Transverse colon (tissue), 4 donors: ENCODE data around the gene MALT1. TPM values are rescaled to one million over a fixed set of nuclear protein-coding genes. Genes with fewer than 3 reads are reported as not detected.

Source experiments
- DNase-seq: peaks from one replicate; pipeline ENCODE4 v3.0.0-alpha.2; 2019
- H3K27ac ChIP-seq, 4 donors: fragments of 200-600 bp; sonication (generic); 2 replicates each; pipeline ENCODE4 v1.5.1; 2016 to 2018; ENCODE audit warnings: inconsistent platforms in 4 of 4
- H3K27me3 ChIP-seq: fragments of 200-600 bp; sonication (generic); 2 replicates; pipeline ENCODE4 v1.5.1; 2017; ENCODE audit warnings: inconsistent platforms
- H3K36me3 ChIP-seq, 4 donors: fragments of 200-600 bp; sonication (generic); 2 replicates each; pipeline ENCODE4 v1.5.1; 2017 to 2019; ENCODE audit warnings: inconsistent platforms in 4 of 4
- H3K4me1 ChIP-seq, 4 donors: fragments of 200-600 bp; sonication (generic); 2 replicates each; pipeline ENCODE4 v1.5.1; 2017 to 2020; ENCODE audit warnings: inconsistent platforms in 4 of 4
- H3K4me3 ChIP-seq, 4 donors: fragments of 200-600 bp; sonication (generic); 1 replicate in 1 of 4; 2 replicates in 3 of 4; pipeline versions ENCODE4 v1.5.1 to v1.6.1; 2017 to 2019; ENCODE audit warnings: inconsistent platforms in 4 of 4
- H3K9me3 ChIP-seq, 2 donors: fragments of 200-600 bp; sonication (generic); 2 replicates each; pipeline ENCODE4 v1.5.1; 2017 to 2019; ENCODE audit warnings: inconsistent platforms in 2 of 2
- EP300 ChIP-seq: sonication (generic); formaldehyde crosslinking; IDR thresholded peaks from one replicate; pipeline ENCODE4 v1.6.1; 2017; ENCODE audit warnings: antibody characterized with exemption, low read depth
- POLR2A ChIP-seq: fragments of 450-650 bp; IDR thresholded peaks from one replicate; pipeline ENCODE4 v1.6.1; 2016; ENCODE audit warnings: antibody characterized with exemption, mild to moderate bottlenecking, moderate library complexity
- POLR2AphosphoS5 ChIP-seq, 3 donors: sonication (generic); formaldehyde crosslinking; IDR thresholded peaks; one replicate each; pipeline ENCODE4 v1.6.1; 2016; ENCODE audit warnings: antibody characterized with exemption in 3 of 3
- WGBS, 2 donors: methylation state at CpG; one replicate each; pipeline ENCODE4 v1.1.5; 2018; ENCODE audit warnings: low coverage in 1 of 2; 5-methylcytosine and 5-hydroxymethylcytosine counted together
- in situ Hi-C, 4 donors: fragments of 200-750 bp; cut with MboI; loops; one replicate each; pipeline versions ENCODE4 v1.15.0 to v1.15.1; 2017; ENCODE audit warnings: low sequenced_read_pairs in 3 of 4, low pct_ligation_motif_present in 1 of 4, low pct_unique_long_range_greater_than_20kb in 1 of 4
- intact Hi-C: fragments of 100-400 bp; cut with DNase I; formaldehyde crosslinking; loops from one replicate; pipeline ENCODE4 v1.15.1; 2023; ENCODE audit warnings: low total_unique reads
- total RNA-seq, 4 donors: library from RNA; depleted of rRNA; stranded (reverse); fragments of >200 nt; gene quantifications; one replicate each; pipeline ENCODE4 v1.1.0, GENCODE V29; 2016
- TF ChIP-seq, protein P1 (sequence below), 5 experiments: fragments of 200-600 bp in 3 of 5; fragments of 450-650 bp in 2 of 5; sonication (generic) in 3 of 5; IDR thresholded peaks; 1 replicate in 2 of 5; 2 replicates in 3 of 5; pipeline ENCODE4 v1.5.1; 2016 to 2017; ENCODE audit warnings: antibody characterized with exemption in 5 of 5, inconsistent platforms in 3 of 5, mild to moderate bottlenecking in 2 of 5, moderate library complexity in 1 of 5

Gene MALT1
- total RNA-seq, 4 donors from 2014 or later = 12.5 to 38.9 (median 29.5) TPM

DNA sequence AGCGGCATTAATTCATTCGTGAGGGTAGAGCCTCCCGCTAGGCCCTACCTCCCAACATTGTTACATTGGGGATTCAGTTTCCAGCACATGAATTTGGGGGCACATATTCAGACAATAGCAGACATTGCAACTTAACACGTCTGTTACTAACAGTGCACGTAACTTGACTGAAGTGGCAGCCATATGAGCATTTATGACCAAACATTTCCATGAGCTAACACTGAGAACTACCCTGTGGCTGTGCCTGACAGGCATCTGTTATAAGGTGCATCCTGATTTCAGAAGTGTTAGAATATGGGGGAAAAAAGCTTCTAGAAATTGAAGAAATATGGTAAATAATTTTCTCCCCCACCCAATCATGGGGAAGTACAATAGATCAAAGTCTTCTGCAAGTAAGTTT is 24.5 kb downstream of the MALT1 start:
- Histone ChIP-seq H3K4me1 (no peaks in the 10 kb centered on the region), H3K9me3 (no peaks in the 10 kb centered on the region), H3K4me3 (no peak overlapping the region), H3K36me3 (peaks cover 0 to 18% (median 8%) of the 10 kb centered on the region in 4 donors), H3K27me3 (no peaks in the 10 kb centered on the region), H3K27ac (no peak overlapping the region)
- in situ Hi-C loops = no loop called here
- intact Hi-C loops = no loop called here
- WGBS, 2 donors = 93 to 97% methylated on average over 3 to 5 of the region's 5 CpGs
- no peak for TF ChIP-seq POLR2AphosphoS5 (IDR thresholded peaks at IDR 0.05)
- no peak for TF ChIP-seq EP300
- no peak for TF ChIP-seq POLR2A
- TF ChIP-seq, protein P1, sequence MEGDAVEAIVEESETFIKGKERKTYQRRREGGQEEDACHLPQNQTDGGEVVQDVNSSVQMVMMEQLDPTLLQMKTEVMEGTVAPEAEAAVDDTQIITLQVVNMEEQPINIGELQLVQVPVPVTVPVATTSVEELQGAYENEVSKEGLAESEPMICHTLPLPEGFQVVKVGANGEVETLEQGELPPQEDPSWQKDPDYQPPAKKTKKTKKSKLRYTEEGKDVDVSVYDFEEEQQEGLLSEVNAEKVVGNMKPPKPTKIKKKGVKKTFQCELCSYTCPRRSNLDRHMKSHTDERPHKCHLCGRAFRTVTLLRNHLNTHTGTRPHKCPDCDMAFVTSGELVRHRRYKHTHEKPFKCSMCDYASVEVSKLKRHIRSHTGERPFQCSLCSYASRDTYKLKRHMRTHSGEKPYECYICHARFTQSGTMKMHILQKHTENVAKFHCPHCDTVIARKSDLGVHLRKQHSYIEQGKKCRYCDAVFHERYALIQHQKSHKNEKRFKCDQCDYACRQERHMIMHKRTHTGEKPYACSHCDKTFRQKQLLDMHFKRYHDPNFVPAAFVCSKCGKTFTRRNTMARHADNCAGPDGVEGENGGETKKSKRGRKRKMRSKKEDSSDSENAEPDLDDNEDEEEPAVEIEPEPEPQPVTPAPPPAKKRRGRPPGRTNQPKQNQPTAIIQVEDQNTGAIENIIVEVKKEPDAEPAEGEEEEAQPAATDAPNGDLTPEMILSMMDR (IDR thresholded peaks at IDR 0.05) = no peak
- DNase-seq = no peak

DNA sequence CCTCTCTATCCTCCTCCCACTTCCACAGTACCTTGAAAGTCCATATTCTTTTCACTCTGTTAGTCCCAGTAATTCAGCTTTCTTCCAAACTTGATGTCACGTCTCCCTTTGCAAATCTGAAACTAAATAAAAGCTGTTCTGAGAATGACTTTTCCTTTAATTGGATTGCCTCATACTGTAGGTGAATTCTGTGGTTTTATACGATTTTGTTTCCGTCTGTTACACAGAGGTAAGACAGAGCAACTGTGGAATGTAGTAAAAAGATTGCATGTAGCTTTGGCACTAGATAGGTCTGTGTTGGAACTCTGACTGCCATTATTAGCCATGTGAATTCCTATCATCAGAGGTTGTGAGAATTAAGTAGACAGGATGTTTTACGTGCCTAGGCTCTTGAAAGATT is 25.9 kb downstream of the MALT1 start:
- H3K27ac ChIP-seq = no peak overlapping the region
- H3K4me1 ChIP-seq = no peaks in the 10 kb centered on the region
- H3K9me3 ChIP-seq = no peaks in the 10 kb centered on the region
- intact Hi-C loops = no loop called here
- no peak for TF ChIP-seq POLR2AphosphoS5 (IDR thresholded peaks at IDR 0.05)
- TF ChIP-seq POLR2A = no peak
- in situ Hi-C loops = no loop called here
- peaks cover 0 to 27% (median 10%) of the 10 kb centered on the region in 4 donors for H3K36me3 ChIP-seq
- WGBS, 2 donors = 80 to 88% methylated on average over 4 of the region's 4 CpGs
- no peak overlapping the region for H3K4me3 ChIP-seq
- DNase-seq = no peak
- H3K27me3 ChIP-seq = no peaks in the 10 kb centered on the region

GRCh38 chr18:58698701-58699193 is 27.5 kb downstream of the MALT1 start:
- in situ Hi-C loops = no loop called here
- TF ChIP-seq POLR2AphosphoS5 (IDR thresholded peaks at IDR 0.05) (no peak), EP300 (no peak), POLR2A (no peak)
- TF ChIP-seq, protein P1 (IDR thresholded peaks at IDR 0.05) = no peak
- Histone ChIP-seq H3K27me3 (no peaks in the 10 kb centered on the region), H3K27ac (no peak overlapping the region), H3K4me1 (no peaks in the 10 kb centered on the region), H3K36me3 (peaks cover 0 to 31% (median 12%) of the 10 kb centered on the region in 4 donors), H3K4me3 (no peak overlapping the region), H3K9me3 (no peaks in the 10 kb centered on the region)
- 70% methylated on average over 2 of the region's 2 CpGs; no CpG with 5 or more reads in 1 of the 2 donors for WGBS, 2 donors
- intact Hi-C loops = no loop called here
- no peak for DNase-seq

DNA sequence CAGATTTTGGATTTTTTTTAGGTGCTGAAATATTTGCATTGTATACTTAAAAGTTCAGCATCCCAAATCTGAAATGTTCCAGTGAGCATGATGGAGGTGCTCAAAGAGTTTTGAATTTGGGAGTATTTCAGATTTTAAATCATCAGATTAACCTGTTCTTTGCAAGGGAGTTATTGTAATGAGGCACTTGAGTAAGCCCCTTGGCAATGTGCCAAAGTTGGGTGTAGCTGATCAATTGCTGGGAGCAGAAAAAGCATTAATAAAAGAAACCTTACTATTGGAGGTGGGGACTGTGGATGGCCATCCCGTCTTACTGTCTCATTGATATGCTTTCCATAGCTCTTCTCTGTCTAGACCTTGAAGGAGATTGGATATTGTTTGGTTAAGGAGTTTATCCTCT is 28.3 kb downstream of the MALT1 start:
- Histone ChIP-seq H3K27ac (no peak overlapping the region), H3K4me3 (no peak overlapping the region), H3K9me3 (no peaks in the 10 kb centered on the region), H3K36me3 (peaks cover 0 to 31% (median 12%) of the 10 kb centered on the region in 4 donors), H3K27me3 (no peaks in the 10 kb centered on the region), H3K4me1 (no peaks in the 10 kb centered on the region)
- TF ChIP-seq, protein P1 (IDR thresholded peaks at IDR 0.05) = no peak
- TF ChIP-seq EP300 (no peak), POLR2A (no peak), POLR2AphosphoS5 (IDR thresholded peaks at IDR 0.05) (no peak)
- 97 to 100% methylated on average over 1 of the region's 1 CpG for whole genome bisulfite sequencing, 2 donors
- no peak for DNase-seq
- in situ Hi-C loops (no loop called here), intact Hi-C loops (no loop called here)

- Histone ChIP-seq H3K27me3 (no peaks in the 10 kb centered on the region), H3K9me3 (no peaks in the 10 kb centered on the region), H3K4me3 (no peak overlapping the region), H3K27ac (no peak overlapping the region), H3K4me1 (no peaks in the 10 kb centered on the region), H3K36me3 (peaks cover 0 to 31% (median 12%) of the 10 kb centered on the region in 4 donors)
- in situ Hi-C loops (no loop called here), intact Hi-C loops (no loop called here)
- TF ChIP-seq, protein P1 (IDR thresholded peaks at IDR 0.05) = no peak
- TF ChIP-seq EP300 (no peak), POLR2A (no peak), POLR2AphosphoS5 (IDR thresholded peaks at IDR 0.05) (no peak)
- 93 to 94% methylated on average over 4 of the region's 4 CpGs for WGBS, 2 donors
- DNase-seq = no peak
Observed at GRCh38 chr18:58700209-58700608, 28.9 kb downstream of the MALT1 start.
